ENCODE data around the gene RPF1.

- no peak for TF ChIP-seq CTCF (conservative IDR thresholded peaks at IDR 0.05; ENCODE audit: low read depth, low read length)
- TF ChIP-seq MAFK (IDR thresholded peaks at IDR 0.05; ENCODE audit: low read depth, low read length) = no peak
- no peak for TF ChIP-seq POLR2A (IDR thresholded peaks at IDR 0.05; ENCODE audit: low read depth, low read length)
- TF ChIP-seq SMC3 (IDR thresholded peaks at IDR 0.05; ENCODE audit: low read depth, low read length) = no peak
- TF ChIP-seq MAZ (IDR thresholded peaks at IDR 0.05; ENCODE audit: borderline replicate concordance, low read depth, low read length) = no peak
- TF ChIP-seq MXI1 (IDR thresholded peaks at IDR 0.05; ENCODE audit: borderline replicate concordance, low read depth, low read length) = no peak
- no peak for TF ChIP-seq RCOR1 (IDR thresholded peaks at IDR 0.05; ENCODE audit: insufficient replicate concordance, low read length)
- no peak for TF ChIP-seq RAD21 (IDR thresholded peaks at IDR 0.05; ENCODE audit: low read length)
- no peak for TF ChIP-seq BHLHE40 (IDR thresholded peaks at IDR 0.05; ENCODE audit: low read depth, low read length)
- TF ChIP-seq RFX5 (IDR thresholded peaks at IDR 0.05; ENCODE audit: low read depth, low read length) = no peak
- TF ChIP-seq ELK1 (IDR thresholded peaks at IDR 0.05; ENCODE audit: borderline replicate concordance, low read depth, low read length) = no peak
- no peak for TF ChIP-seq CHD1 (IDR thresholded peaks at IDR 0.05; ENCODE audit: low read depth, low read length)
- no peak for TF ChIP-seq USF2 (IDR thresholded peaks at IDR 0.05; ENCODE audit: low read depth, low read length)
These were observed 29.4 kb downstream of the RPF1 start for GRCh38 chr1:84508510-84508909.

Measured in IMR-90 (cell line).